Erythroblast (primary cell): ENCODE results near the gene SLC7A14.

Source experiments
- DNase-seq, 2 experiments: peaks; one replicate each; lab custom pipeline; 2025; lab: John Stamatoyannopoulos, UW
- GATA1 ChIP-seq: IDR thresholded peaks from 2 replicates; pipeline ENCODE4 v1.6.1; 2011; ENCODE audit warnings: low read depth, mild to moderate bottlenecking, control low read depth, low read length, moderate library complexity
- POLR2A ChIP-seq: IDR thresholded peaks from 2 replicates; pipeline ENCODE4 v1.6.1; 2011; ENCODE audit warnings: mild to moderate bottlenecking, low read length

SLC7A14 gene

GRCh38 chr3:170585937-170586310, at the start of gene SLC7A14:
SLC7A14 (minus strand) TSS chr3:170586075; CDS start chr3:170526936, 59,139 bp downstream.
- TF ChIP-seq POLR2A = no peak
- TF ChIP-seq GATA1 = no peak

GRCh38 chr3:170635385-170635735, 49.5 kb upstream of the SLC7A14 start:
- DNase-seq = no peak
- TF ChIP-seq GATA1 (no peak), POLR2A (no peak)

More at GRCh38 chr3:170585937-170586310, at the start of gene SLC7A14:
- peak in 1 of 2 experiments; percentile 4 for DNase-seq

DNA sequence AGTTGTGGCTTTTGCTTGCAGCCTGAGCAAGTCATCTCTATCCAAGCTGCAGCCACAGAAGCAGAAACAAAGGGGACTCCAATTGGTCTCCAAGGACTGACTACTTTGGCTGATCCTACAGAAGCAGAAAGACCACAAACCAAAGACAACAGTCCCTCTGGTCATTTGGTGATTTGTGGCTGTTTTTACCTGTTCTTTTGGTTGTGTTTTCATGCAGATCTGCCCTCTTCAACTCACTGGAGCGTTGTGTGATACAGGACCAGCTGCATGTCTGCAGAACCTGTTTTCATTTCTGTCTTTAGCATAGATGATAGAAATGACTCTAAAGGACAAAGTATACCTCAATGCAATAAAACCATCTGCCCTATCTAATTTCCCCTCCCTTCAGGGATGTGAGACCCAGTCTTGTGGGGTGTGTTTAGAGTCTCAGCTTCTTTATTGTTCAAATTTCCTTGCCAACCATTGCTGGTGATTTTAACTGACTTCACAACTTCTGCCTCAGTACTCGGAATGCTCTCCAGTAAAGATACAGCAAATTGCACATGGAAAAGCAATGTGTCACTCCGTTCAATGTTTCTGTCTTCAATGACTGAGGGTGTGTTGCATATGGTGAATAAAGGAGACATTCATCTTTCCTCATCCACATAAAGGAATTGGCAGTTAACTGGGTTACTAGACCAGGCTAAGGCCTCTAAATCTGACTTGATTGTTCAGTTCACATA, 48.9 kb upstream of the SLC7A14 start:
- TF ChIP-seq POLR2A = no peak
- TF ChIP-seq GATA1 = no peak
- no peak for DNase-seq

DNA sequence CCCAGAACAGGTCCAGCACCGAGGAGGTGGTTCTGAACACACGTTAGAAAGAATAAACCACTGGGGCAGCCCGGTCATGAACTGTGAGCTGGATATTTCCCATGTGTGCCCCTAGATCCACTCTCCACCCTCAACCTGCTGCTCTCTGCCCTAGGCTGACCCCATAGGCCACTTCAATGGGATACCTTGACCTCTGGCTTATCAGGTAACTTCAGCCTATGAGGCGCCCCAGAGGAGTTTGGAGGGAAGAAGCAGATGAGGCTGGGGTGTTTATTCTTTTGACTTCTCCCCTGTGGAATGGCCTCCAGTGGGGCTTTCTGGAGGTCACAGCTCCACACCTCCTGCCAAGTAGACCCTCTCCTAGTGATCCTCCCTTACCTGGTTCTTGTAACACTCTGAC, 47.7 kb upstream of the SLC7A14 start:
- TF ChIP-seq GATA1 = no peak
- TF ChIP-seq POLR2A = no peak
- no peak for DNase-seq

- no peak for DNase-seq
- no peak for TF ChIP-seq GATA1
- TF ChIP-seq POLR2A = no peak
Observed at GRCh38 chr3:170632780-170633179, 46.9 kb upstream of the SLC7A14 start.

DNA sequence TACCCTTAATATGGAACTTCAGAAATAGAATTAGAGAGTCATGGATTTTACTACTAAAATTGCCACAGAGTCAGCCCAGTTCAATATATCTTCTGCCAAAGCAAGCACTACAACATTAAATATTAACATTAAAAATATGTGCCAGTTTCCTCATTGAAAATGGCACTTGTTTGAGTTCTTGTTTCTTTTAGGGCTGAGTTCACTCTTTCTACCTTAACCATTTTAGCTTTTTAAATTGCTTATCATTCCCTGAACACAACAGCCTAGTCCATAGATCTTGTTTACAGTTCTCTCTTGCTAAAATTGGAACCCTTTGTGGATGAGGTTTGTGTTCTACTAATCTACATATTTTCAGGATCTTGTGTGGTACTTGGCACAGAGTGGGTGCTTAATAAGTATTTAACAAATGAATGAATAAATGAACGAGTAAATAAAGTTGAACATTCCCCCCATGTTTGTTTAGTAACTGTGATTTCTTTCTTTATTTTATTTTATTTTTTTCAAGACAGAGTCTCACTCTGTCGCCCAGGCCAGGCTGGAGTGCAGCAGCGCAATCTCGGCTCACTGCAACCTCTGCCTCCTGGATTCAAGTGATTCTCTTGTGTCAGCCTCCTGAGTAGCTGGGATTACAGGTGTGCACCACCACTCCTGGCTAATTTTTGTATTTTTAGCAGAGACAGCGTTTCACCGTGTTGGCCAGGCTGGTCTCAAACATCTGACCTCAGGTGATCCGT, 46.0 kb upstream of the SLC7A14 start:
- DNase-seq = no peak
- TF ChIP-seq POLR2A = no peak
- no peak for TF ChIP-seq GATA1

DNA sequence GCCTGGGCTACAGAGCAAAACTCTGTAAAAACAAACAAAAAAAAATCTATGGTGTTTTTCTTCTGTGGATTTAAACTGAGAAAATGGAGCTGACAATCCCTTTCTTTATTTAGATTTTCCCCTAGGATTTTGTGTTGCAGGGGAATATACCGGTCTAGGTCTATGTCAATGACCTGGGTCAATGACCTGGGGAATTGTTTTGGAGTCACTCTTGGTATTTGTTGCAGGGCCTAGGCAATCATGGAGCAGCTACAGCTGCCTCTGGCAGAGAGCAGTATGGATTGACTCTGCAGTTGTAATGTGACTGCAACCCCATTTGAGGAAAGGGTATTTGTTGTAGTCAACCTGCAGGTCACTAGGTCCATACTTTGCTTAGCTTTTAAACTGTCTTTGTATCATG, 37.6 kb upstream of the SLC7A14 start:
- no peak for DNase-seq
- TF ChIP-seq POLR2A = no peak
- TF ChIP-seq GATA1 = no peak

DNA sequence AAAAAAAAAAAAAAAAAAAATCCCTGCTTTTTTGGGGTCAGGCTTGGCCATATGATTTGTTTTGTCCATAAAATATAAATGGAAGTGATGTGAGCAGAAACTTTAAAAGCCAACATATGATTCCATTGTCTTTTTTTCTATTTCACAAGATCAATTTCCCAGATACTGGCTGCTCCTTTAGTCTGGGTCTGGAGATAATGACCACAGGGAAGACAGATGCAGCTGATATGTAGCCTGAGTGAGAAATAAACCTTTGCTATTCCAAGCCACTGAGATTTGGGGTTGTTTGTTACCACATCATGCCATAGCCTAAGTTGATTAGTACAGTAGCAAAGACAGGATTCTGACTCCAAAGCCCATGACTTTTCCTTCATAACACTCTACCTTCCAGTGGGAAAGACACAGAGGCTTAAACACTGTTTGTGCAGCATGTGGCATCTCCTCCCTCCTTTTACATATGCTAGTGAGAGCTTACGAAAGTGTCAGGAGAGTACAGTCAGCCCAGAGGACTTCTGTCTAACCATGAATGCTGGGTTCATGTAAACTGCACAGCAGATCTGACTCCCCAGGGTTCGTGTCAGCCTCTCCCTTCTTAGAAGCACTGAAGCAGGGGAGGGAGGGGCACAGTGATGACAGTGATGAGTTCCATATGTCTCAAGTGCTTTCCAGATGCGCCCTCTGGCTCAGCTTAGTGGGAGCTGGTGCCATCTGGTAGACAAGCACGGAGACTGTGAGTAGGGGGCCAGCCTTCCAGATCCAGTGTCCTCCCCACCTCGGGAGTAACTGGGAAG, 36.7 kb upstream of the SLC7A14 start:
- DNase-seq = peak; percentile 21 to 26
- no peak for TF ChIP-seq GATA1
- TF ChIP-seq POLR2A = no peak

GRCh38 chr3:170621256-170621655, 35.4 kb upstream of the SLC7A14 start:
- DNase-seq = no peak
- TF ChIP-seq GATA1 = no peak
- no peak for TF ChIP-seq POLR2A

- no peak for DNase-seq
- TF ChIP-seq GATA1 = no peak
- no peak for TF ChIP-seq POLR2A
Observed at GRCh38 chr3:170614214-170614966, 28.5 kb upstream of the SLC7A14 start.

DNA sequence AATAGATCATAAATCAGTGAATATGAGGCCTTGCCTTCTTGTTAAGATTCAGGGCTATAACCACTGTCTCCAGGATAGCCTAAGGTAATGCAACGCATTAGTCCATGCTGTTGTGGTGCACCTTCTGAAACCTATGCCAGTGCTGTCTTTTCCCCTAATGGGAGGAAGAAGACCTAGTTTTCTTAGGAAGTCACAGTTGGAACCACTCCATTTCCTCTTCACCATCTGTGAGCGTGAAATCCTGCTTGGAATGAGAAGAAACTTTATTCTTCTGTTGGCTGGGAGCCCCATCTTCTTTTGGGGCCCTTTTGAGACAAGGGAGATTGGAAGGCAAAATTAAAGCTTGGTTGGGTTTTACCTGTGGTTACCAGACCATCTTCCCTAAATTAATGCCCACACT, 25.9 kb upstream of the SLC7A14 start:
- TF ChIP-seq GATA1 (no peak), POLR2A (no peak)
- no peak for DNase-seq

GRCh38 chr3:170610321-170610884, 24.5 kb upstream of the SLC7A14 start:
- no peak for TF ChIP-seq POLR2A
- TF ChIP-seq GATA1 = no peak
- no peak for DNase-seq

GRCh38 chr3:170608475-170608874, 22.6 kb upstream of the SLC7A14 start:
- TF ChIP-seq POLR2A = no peak
- no peak for TF ChIP-seq GATA1
- no peak for DNase-seq
